B cell (primary cell): ENCODE results near the gene ANP32A.

Experiments
- CTCF ChIP-seq: fragments of 200-600 bp; IDR thresholded peaks from one replicate; pipeline ENCODE4 v1.8.0; 2022; ENCODE audit warnings: antibody characterized with exemption, mild to moderate bottlenecking
- EZH2 ChIP-seq: IDR thresholded peaks from 2 replicates; pipeline ENCODE4 v1.6.1; 2012; ENCODE audit warnings: borderline replicate concordance, low read depth, mild to moderate bottlenecking, moderate library complexity, low read length; ENCODE audit not compliant: insufficient read depth, poor library complexity, severe bottlenecking

DNA sequence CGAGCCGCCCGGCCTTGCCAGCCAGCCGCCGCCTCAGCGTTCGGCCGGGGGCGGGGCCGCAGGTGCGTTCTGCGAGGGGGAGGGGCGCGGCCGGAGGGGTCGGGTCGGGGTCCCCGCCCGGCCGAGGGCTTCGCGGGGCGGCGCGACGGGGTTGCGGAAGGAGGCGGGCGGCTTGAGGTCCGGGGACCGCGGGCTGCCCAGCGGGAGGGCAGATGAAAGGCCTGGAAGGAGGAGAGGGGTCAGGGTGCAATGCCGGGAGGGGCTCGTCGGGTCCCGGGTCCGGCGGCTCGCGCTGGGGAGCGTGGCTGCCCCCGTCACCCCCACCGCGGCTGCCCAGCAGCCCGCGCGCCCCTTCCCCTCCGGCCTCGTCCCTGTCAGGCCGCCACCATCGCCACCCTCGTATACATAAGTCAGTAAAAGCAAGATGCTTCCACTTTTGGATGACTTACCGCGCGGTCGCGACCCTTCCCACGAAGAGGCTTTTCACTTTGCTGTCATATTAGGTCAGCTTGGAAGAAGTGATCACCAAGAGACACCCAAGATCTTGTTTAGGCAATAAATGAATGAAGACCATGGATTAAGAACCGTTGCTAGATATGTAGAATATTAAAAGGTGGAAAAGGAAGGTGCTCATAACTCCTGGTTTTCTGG is 620 bp upstream of the ANP32A start:
- TF ChIP-seq EZH2 = no peak
- no peak for TF ChIP-seq CTCF
